Prostate gland (tissue), 2 donors: ENCODE data around the gene SLC25A26.

Source experiments
- CTCF ChIP-seq, 4 experiments: fragments of 200-600 bp in 2 of 4; fragments of 450-650 bp in 2 of 4; sonication (generic) in 2 of 4; IDR thresholded peaks; 1 replicate in 3 of 4; 2 replicates in 1 of 4; pipeline ENCODE4 v1.5.1; 2016 to 2019; ENCODE audit warnings: antibody characterized with exemption in 4 of 4, mild to moderate bottlenecking in 2 of 4, moderate library complexity in 2 of 4
- POLR2A ChIP-seq: fragments of 450-650 bp; IDR thresholded peaks from one replicate; pipeline ENCODE4 v1.6.1; 2016; ENCODE audit warnings: antibody characterized with exemption, mild to moderate bottlenecking
- POLR2AphosphoS5 ChIP-seq: sonication (generic); formaldehyde crosslinking; IDR thresholded peaks from one replicate; pipeline ENCODE4 v1.6.1; 2017; ENCODE audit warnings: antibody characterized with exemption

- no peak for TF ChIP-seq CTCF (IDR thresholded peaks at IDR 0.05)
- TF ChIP-seq POLR2A: no peak
- peak; percentile 59 for TF ChIP-seq POLR2AphosphoS5
Measured at GRCh38 chr3:66425032-66425431, 204.2 kb downstream of the SLC25A26 start.
